Adrenal gland (tissue), 12 donors: ENCODE measurements around the gene CCHCR1. TPM values are rescaled to one million over a fixed set of nuclear protein-coding genes. Genes with fewer than 3 reads are reported as not detected.

ENCODE experiments used
- DNase-seq, 7 donors: peaks; one replicate each; pipeline ENCODE4 v3.0.0-alpha.2; 2019 to 2020
- H3K27ac ChIP-seq, 5 donors: fragments of 200-600 bp; sonication (generic) in 4 of 5; 1 replicate in 3 of 5; 2 replicates in 2 of 5; pipeline versions ENCODE4 v1.5.1 to v1.8.0; 2016 to 2020; ENCODE audit warnings: mild to moderate bottlenecking in 1 of 5
- H3K27me3 ChIP-seq: fragments of 200-600 bp; 2 replicates; pipeline ENCODE4 v1.8.0; 2021
- H3K36me3 ChIP-seq, 2 donors: fragments of 200-600 bp; replicated peaks in 1 of 2; 1 replicate in 1 of 2; 2 replicates in 1 of 2; pipeline versions ENCODE4 v1.5.1 to v1.8.0; 2018 to 2022
- H3K4me1 ChIP-seq, 2 donors: fragments of 200-600 bp; replicated peaks in 1 of 2; 1 replicate in 1 of 2; 2 replicates in 1 of 2; pipeline versions ENCODE4 v1.5.1 to v1.8.0; 2018 to 2021
- H3K4me3 ChIP-seq, 4 donors: fragments of 200-600 bp; sonication (generic) in 3 of 4; one replicate each; pipeline ENCODE4 v1.5.1; 2016 to 2018
- H3K9me3 ChIP-seq, 3 donors: fragments of 200-600 bp; sonication (generic) in 1 of 3; replicated peaks in 1 of 3; 1 replicate in 2 of 3; 2 replicates in 1 of 3; pipeline versions ENCODE4 v1.5.1 to v1.8.0; 2016 to 2021
- POLR2A ChIP-seq, 2 donors: fragments of 450-650 bp; IDR thresholded peaks; one replicate each; pipeline ENCODE4 v1.6.1; 2017; ENCODE audit warnings: antibody characterized with exemption in 2 of 2, mild to moderate bottlenecking in 2 of 2, moderate library complexity in 1 of 2
- WGBS, 4 donors: extraction: QIAGEN DNeasy Blood & Tissue Kit in 2 of 4; methylation state at CpG; one replicate each; pipeline versions ENCODE4 v1.1.5 to v1.1.7; 2013 to 2017; 5-methylcytosine and 5-hydroxymethylcytosine counted together
- intact Hi-C, 2 donors: fragments of 100-400 bp; cut with DNase I; formaldehyde crosslinking; loops; one replicate each; pipeline versions ENCODE4 v1.14.1 to v1.15.0; 2022 to 2023
- polyA plus RNA-seq, 3 donors: library from polyadenylated mRNA; stranded (reverse); fragments of 200-250 nt in 2 of 3; fragments of 350-450 nt in 1 of 3; fragmentation: Illumina TruSeq in 1 of 3; extraction: RNeasy Lipid Tissue Mini Kit (QIAGEN cat#74804) in 1 of 3; gene quantifications; one replicate each; pipeline ENCODE4 v1.2.3, GENCODE V29; 2013 to 2014
- total RNA-seq, 9 donors: library from RNA; depleted of rRNA in 4 of 9; stranded (reverse); fragments of >200 nt in 4 of 9; fragments of 120-200 nt in 1 of 9; fragmentation: NEBNext Ultra II Directional in 1 of 9; extraction: Animal tissue kit (Norgen Biotek cat#: 25700) in 1 of 9; gene quantifications; one replicate each; pipeline versions ENCODE4 v1.1.0 to v1.2.4, GENCODE V29; 2013 to 2023
- TF ChIP-seq, protein P1 (sequence below), 6 experiments: fragments of 450-650 bp in 4 of 6; fragments of 200-600 bp in 2 of 6; sonication (generic) in 1 of 6; IDR thresholded peaks; 1 replicate in 5 of 6; 2 replicates in 1 of 6; pipeline versions ENCODE4 v1.5.1 to v1.8.0; 2016 to 2021; ENCODE audit warnings: antibody characterized with exemption in 6 of 6, mild to moderate bottlenecking in 2 of 6, moderate library complexity in 1 of 6
- donor health status: healthy with polysubstance abuse.
- donor health status: Bipolar disorder and iron deficiency.
- donor health status: DM: yes; HTN: yes; CAD: no.
- donor health status: DM: no; HTN: no; CAD: no.
- donor health status: DM: no; HTN: no; CAD: no.
- donor health status: DM: yes; HTN: yes; CAD: no.

Gene CCHCR1
- total and polyA plus RNA-seq, 12 donors: 4.5 to 27.4 (median 13.6) TPM

DNA sequence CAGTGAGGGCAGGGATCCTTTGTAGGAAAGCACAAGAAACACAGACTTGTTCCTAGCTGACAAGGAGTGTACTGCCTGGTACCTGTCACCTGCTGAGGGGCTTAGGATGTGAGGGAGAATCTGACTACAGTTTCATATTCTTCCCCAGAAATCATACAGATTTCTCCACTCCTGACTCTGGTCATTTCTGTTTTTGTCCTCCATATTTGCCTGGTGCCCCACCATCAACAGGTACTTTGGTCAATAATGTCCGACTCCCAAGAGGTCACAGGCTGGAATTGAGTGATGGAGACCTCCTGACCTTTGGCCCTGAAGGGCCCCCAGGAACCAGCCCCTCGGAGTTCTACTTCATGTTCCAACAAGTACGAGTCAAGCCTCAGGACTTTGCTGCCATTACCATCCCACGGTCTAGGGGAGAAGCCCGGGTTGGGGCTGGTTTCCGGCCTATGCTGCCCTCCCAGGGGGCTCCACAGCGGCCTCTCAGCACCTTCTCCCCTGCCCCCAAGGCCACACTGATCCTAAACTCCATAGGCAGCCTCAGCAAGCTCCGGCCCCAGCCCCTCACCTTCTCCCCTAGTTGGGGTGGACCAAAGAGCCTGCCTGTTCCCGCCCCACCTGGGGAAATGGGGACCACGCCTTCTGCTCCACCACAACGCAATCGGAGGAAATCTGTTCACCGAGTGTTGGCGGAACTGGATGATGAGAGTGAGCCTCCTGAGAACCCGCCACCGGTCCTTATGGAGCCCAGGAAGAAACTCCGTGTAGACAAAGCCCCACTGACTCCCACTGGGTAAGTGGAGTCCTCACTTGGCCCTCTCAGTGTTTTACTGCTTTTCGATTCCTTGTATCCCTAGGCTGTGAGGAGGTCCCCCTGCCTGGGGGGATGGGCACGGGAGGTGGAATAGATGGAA lies 3.9 kb upstream of the CCHCR1 start:
- H3K9me3 ChIP-seq: no peaks in the 10 kb centered on the region
- DNase-seq: no peak
- peaks cover 5 to 13% of the 10 kb centered on the region in 2 donors for H3K4me1 ChIP-seq
- no peaks in the 10 kb centered on the region for H3K27me3 ChIP-seq
- intact Hi-C loops: no loop called here
- H3K4me3 ChIP-seq: no peak overlapping the region
- TF ChIP-seq POLR2A (IDR thresholded peaks at IDR 0.05): no peak
- TF ChIP-seq, protein P1, sequence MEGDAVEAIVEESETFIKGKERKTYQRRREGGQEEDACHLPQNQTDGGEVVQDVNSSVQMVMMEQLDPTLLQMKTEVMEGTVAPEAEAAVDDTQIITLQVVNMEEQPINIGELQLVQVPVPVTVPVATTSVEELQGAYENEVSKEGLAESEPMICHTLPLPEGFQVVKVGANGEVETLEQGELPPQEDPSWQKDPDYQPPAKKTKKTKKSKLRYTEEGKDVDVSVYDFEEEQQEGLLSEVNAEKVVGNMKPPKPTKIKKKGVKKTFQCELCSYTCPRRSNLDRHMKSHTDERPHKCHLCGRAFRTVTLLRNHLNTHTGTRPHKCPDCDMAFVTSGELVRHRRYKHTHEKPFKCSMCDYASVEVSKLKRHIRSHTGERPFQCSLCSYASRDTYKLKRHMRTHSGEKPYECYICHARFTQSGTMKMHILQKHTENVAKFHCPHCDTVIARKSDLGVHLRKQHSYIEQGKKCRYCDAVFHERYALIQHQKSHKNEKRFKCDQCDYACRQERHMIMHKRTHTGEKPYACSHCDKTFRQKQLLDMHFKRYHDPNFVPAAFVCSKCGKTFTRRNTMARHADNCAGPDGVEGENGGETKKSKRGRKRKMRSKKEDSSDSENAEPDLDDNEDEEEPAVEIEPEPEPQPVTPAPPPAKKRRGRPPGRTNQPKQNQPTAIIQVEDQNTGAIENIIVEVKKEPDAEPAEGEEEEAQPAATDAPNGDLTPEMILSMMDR (IDR thresholded peaks at IDR 0.05): no peak
- no peak overlapping the region for H3K27ac ChIP-seq
- H3K36me3 ChIP-seq: no peaks in the 10 kb centered on the region
- WGBS, 4 donors: 92 to 94% (median 94%) methylated on average over 14 to 19 of the region's 19 CpGs

DNA sequence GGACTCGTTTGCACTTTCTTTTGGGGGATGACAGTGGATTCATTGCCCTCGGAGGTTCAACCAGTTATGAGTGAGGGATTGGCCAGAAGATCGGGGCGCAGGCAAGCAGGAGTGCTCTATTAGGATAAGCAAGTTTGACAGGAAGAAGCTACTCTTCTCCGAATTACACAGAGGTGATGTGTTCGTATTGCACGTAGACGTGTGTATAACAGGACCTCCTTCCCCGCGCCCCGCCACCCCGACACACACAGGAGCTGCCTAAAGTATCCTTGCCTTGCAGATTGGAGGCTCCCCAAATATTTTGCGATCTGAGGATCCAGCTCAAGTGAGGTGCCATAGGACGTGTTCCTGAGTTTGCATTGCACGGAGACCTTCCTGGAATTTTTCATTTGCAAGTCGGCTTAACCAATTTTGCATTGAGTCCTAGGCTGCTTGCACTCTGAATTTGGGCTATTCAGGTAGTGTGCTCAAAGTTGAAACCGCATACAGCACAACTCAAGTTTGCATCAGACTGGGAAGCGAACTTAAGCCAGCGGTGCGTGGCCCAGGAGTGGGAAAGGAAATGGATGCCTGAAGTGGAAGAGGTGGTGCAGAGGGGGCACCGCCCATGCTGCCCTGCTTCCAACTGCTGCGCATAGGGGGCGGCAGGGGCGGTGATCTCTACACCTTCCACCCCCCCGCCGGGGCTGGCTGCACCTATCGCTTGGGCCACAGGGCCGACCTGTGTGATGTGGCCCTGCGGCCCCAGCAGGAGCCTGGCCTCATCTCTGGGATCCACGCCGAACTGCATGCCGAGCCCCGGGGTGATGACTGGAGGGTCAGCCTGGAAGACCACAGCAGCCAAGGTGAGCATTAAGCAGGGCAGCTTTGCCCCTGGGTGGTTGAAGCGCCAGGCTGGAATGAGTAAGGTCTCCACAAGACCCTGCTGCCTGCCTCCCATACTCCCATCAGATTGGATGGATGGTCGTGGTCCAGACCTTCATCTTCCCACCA lies 1.6 kb upstream of the CCHCR1 start:
- no peaks in the 10 kb centered on the region for H3K9me3 ChIP-seq
- intact Hi-C loops: no loop called here
- H3K36me3 ChIP-seq: peaks cover 0 to 2% of the 10 kb centered on the region in 2 donors
- peaks cover 5 to 13% of the 10 kb centered on the region in 2 donors for H3K4me1 ChIP-seq
- no peaks in the 10 kb centered on the region for H3K27me3 ChIP-seq
- TF ChIP-seq, protein P1 (IDR thresholded peaks at IDR 0.05): no peak
- no peak for TF ChIP-seq POLR2A (IDR thresholded peaks at IDR 0.05)
- DNase-seq: no peak
- peak overlapping the region in 3 of 4 donors; percentile 51 to 70 (median 53) for H3K4me3 ChIP-seq
- H3K27ac ChIP-seq: no peak overlapping the region
- 17 to 39% (median 31%) methylated on average over 24 to 35 of the region's 35 CpGs for WGBS, 4 donors

DNA sequence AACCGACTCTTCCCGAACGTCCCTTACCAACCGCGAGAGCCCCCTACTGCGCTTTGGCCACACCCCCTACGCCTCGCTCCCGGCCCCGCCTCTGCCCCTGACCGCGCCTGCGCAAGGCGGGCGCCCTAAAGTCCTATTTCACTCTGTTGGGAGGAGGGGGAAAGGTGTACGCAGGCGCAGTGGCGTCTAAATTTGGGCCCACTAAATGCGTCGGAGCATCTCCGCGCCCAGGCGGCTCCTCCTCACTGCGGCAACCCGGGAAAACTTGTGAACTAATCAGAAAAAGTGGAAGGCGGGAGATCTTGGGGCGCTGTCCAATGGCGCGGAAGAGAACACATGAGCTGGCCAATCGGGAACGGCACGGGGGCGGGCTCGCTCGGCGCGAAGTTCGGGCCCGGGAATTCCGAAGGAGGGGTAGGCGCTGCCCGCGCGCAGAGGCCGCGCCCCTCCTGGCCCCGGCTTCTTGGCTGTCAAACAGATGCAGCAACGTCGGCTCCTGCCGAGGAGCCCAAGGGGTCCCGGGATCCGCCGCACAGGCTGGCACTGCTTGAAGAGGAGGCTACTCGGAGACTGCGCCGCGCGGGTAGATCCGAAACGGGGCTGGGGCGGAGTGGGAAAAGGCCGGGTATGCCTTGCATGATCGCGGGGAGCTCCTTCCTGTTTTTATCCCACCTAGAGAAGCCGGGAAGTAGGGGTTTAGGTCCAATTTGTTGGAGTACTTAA lies 699 bp upstream of the CCHCR1 start, which contains the start of gene TCF19:
Gene TCF19 (plus strand): TSS at position 450 of the 723 bp plus-strand sequence. CDS start 881 bp downstream, outside the sequence.
- Histone ChIP-seq H3K36me3 (peaks cover 0 to 2% of the 10 kb centered on the region in 2 donors), H3K4me1 (peaks cover 5 to 13% of the 10 kb centered on the region in 2 donors), H3K4me3 (peak within 1 kb of the TSS in 3 of 4 donors; percentile 53 to 70 (median 60)), H3K27ac (peak within 1 kb of the TSS in 2 of 5 donors; percentile 47 to 78), H3K27me3 (no peaks in the 10 kb centered on the region), H3K9me3 (no peaks in the 10 kb centered on the region)
- 0 to 1% (median 0%) methylated on average over 36 to 65 of the region's 65 CpGs for WGBS, 4 donors
- intact Hi-C loops: no loop called here
- DNase-seq: peak; percentile 98 to 100 (median 99)
- TF ChIP-seq, protein P1 (IDR thresholded peaks at IDR 0.05): no peak
- TF ChIP-seq POLR2A (IDR thresholded peaks at IDR 0.05): no peak
